Stimulated activated CD8-positive, alpha-beta memory T cell treated with anti-CD3 and anti-CD28 coated beads, Interleukin-7, amount 100 ng/mL, for 4 hours (primary cell): ENCODE measurements around the gene LIN28B.
"Not testable (repeated sequence)": the region's sequence is repeated elsewhere in the genome, so short reads cannot be mapped to it uniquely, and the experiment has no call there.

Experiments
- DNase-seq, 2 donors: peaks; one replicate each; pipeline ENCODE4 v3.0.0-alpha.2; 2020; ENCODE audit warnings: low read depth in 2 of 2

LIN28B gene

DNA sequence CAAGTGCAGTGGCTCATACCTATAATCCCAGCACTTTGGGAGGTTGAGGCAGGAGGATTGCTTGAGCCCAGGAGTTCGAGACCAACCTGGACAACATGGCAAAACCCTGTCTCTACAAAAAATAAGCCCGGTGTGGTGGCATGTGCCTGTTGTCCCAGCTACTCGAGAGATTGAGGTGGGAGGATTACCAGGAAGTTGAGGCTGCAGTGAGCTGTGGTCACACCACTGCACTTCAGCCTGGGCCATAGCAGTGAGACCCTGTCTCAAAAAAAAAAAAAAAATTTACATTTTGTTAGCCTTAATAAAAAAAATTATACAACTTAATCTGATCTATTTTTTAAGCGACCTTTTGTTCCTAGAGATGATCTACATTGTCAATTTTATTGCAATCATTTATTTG lies 56.6 kb downstream of the LIN28B start:
- DNase-seq, result not testable (repeated sequence)

DNA sequence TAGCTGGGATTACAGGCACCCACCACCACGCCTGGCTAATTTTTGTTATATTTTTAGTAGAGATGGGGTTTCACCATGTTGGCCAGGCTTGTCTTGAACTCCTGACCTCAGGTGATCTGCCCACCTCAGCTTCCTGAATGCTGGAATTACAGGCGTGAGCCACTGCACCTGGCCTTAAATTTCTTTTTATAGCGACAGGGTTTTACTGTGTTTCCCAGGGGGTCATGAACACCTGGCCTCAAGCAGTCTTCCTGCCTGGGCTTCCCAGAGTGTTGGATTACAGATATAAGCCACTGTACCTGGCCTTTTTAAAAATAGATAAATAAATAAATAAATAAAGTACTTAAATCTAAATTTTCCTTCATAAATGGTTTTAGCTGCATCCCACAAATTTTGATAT lies 57.5 kb downstream of the LIN28B start:
- DNase-seq, result no peak

GRCh38 chr6:105014954-105015353 lies 58.0 kb downstream of the LIN28B start:
- DNase-seq, result no peak

- no peak for DNase-seq
Measured at GRCh38 chr6:105015482-105015881, 58.6 kb downstream of the LIN28B start.

- no peak for DNase-seq
Measured at GRCh38 chr6:105019285-105019684, 62.4 kb downstream of the LIN28B start.

- no peak for DNase-seq
Measured at GRCh38 chr6:105021399-105021798, 64.5 kb downstream of the LIN28B start.

DNA sequence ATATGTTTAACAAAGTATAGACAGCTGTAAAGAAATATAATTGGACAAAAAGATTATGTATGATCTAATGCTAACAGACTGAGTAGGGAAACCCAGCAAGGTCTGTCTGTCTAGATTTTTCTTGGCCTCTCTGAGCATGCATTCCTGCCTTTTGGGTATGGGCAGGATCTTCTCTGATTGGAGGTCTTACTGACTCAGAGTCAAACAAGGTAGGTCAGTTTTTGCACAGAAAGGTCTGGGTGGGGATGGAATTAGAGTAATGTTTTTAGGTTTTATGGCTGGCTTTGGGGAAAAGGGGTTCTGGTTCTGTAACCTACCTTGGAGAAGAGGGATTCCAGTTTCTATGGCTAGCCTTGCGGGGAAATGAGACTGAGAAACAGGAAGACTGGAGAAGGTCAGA lies 65.5 kb downstream of the LIN28B start:
- no peak for DNase-seq

DNA sequence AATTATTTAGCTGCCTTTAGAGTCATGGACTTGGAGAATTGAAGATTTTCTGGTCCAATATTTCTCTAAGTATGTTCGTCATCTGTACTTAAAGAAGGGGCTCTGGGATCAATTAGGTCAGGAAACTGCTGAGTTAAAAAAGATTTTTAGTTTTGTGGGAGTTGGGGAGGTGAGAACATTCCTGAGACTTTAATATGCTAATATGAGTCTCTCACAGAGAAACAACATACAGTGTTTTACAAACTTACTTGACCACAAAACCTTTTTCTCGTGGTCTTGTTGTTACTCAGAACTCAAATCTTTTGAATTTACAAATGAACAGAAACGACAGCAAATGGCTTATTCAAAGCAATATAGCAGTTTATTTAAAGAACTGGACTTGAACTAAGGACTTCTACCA lies 67.9 kb downstream of the LIN28B start:
- DNase-seq, result no peak

DNA sequence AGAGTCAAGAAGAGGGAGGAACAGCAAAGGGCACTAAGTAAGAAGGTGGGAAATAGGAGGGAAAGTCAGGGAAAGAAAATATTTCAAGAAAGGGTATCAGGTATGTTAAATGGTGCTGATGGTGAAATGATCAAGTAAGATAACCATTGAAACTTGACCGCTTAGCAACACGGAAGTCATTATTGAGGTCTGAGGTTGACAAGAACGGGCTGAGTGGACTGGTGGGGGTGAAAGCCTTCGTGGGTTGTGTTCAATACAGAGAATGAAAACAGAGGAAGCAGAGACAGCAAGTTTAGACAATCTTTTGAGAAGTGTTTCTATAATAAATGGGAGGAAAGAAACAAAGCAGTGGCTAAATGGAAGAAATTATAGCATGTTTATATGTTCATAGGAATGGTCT lies 72.0 kb downstream of the LIN28B start:
- no peak for DNase-seq

GRCh38 chr6:105029581-105029980 lies 72.7 kb downstream of the LIN28B start:
- DNase-seq, result no peak

DNA sequence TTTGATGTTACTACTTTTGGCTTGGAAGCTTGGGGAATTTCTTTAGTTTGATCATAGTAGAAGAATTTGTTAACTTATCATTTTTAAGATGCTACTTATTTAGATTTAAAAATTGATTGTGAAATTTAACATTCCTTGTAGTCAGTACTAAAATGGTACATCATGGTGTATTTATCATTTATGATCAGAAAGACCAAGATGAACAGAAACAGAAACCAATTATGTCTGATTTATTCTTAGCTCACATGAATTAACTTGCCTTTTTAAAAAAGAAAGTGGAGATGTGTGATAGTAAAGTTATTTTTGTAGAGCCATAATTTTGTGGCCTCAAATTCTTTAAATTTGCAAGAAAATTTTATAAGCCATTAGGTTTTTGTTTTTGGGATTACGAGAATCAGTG lies 77.6 kb downstream of the LIN28B start:
- no peak for DNase-seq

- no peak for DNase-seq
Measured at GRCh38 chr6:105035299-105035698, 78.4 kb downstream of the LIN28B start.

- no peak for DNase-seq
Measured at GRCh38 chr6:105036351-105036750, 79.4 kb downstream of the LIN28B start.

DNA sequence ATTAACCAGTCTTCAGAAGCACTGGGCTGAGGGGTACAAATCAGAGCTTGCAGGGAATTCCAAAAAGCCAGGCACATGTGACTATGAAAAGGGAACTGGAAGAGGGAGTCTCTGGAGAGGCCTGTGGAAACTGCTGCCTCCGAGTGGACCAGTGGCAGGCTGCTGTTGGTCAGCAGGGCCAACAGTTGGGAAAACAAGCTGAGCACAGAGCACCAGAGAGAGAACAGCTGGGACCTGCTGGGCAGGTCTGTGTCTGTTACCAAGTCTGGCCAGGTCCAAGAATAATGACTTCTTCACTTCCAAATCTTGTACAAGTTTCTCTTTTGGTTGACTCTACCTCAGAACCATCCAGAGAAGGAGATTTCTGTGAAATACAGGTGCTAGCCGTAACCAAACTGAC lies 81.4 kb downstream of the LIN28B start:
- DNase-seq, result no peak

- DNase-seq, result no peak
Measured at GRCh38 chr6:105041880-105042279, 85.0 kb downstream of the LIN28B start.

DNA sequence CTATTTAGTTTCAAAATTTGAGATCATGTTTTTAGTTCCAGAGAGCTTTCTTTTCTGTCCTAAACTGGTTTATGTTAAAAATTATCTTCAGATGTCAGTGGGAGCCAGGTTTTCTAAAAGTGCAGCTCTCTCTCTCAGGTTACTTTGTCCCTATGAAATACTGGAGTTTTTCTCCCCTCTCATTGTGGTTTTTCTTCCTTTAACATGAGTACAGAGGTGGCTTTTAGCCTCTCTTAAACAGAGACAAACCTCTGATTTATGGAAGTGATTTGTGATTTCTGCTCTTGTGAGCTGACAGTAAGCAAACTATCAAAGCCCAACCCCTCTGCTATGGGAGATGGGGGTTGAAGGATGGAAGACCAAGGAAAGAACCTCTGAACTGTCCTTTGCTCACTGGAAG lies 85.7 kb downstream of the LIN28B start:
- DNase-seq, result no peak

- DNase-seq, result no peak
Measured at GRCh38 chr6:105043979-105044378, 87.1 kb downstream of the LIN28B start.

DNA sequence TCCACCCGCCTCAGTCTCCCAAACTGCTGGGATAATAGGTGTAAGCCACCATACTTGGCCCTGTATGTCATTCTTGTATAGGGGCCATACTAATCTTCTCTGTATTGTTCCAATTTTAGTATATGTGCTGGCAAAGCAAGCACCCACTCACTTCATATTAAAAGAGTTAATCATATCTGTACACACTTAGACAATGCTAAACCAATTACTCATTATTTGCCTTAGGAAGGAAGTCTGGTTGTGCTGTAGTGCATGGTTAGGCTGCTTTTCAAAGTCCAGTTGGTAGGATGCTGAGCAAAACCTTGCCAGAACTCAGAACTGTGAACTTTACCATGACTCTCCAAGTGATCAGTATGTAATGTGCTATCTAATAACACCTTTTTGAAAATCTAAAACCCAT lies 88.6 kb downstream of the LIN28B start:
- no peak for DNase-seq

GRCh38 chr6:105051941-105052471 lies 95.1 kb downstream of the LIN28B start:
- no peak for DNase-seq

DNA sequence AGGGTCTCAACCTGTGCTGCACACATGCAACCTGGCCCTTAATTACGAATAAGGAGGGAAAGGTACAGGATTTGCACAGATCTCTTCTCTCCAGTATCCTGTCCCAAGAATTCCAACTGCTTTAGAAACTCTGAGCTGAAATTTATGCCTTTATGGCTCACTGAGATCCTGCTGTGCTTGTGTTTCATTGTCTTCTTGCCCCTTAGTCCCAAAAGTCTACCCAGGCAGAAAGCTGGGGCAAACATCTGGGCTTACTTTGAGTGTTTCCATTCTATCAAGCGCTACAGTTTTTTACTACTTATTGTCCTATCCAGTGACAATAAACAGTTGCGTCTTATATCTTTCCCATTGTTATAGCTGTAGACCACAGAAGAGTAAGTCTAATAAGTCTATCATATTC lies 99.7 kb downstream of the LIN28B start:
- no peak for DNase-seq

- DNase-seq, result no peak
Measured at GRCh38 chr6:105057160-105057559, 100.3 kb downstream of the LIN28B start.

DNA sequence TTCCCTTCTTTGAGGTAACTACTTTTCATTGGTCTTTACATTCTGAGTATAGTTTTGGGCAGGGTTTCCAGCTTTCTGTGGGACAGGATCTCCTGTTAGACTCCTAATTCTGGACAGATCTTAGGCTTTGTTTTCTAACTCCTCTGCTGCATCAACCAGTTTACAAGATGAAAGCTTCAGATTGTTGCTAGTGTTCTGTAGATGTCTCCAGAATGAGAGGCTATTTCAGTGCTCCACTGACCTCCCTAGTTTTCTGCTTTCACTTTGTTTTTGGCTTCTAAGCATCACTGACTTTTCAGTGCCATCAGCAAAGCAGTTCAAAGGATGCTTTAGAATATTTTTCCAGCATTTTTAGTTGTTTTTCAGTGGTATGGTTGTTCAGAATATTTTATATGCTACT lies 101.4 kb downstream of the LIN28B start:
- no peak for DNase-seq

GRCh38 chr6:105058846-105059245 lies 101.9 kb downstream of the LIN28B start:
- no peak for DNase-seq

- no peak for DNase-seq
Measured at GRCh38 chr6:105066233-105066632, 109.3 kb downstream of the LIN28B start.

DNA sequence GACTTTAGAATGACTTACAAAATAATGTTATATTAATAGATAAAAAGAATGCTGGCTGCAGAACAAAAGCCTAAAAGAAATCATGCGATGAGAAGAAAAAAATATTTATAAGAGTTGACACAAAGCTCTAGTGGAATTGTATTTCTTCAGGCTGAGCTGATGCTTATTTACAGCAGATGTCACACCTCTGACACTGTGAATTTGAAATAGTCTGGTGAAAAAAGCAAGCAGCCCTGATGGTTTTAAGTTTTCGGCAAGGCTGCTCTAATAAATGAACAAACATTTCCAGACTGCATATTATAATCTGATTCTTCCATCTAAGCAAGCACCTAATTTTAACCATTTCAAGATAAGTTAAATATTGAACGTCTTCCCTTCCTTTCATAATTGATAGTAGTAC lies 109.9 kb downstream of the LIN28B start:
- no peak for DNase-seq
